Measurements from ENCODE around the gene FAM107B.
A peak's percentile ranks its signal among the peaks of the same experiment; 100 is the strongest.

GRCh38 chr10:14648005-14648765, 126.5 kb downstream of the FAM107B start:
- TF ChIP-seq GATA3 (IDR thresholded peaks at IDR 0.05; ENCODE audit: low read depth, low read length): peak; percentile 50; the same call in 1 of the 2 replicates
- TF ChIP-seq GATA2 (IDR thresholded peaks at IDR 0.05; ENCODE audit: low read depth, low read length): peak; percentile 90
